ENCODE results near the gene SGCA. TPM values are rescaled to one million over a fixed set of nuclear protein-coding genes. Genes with fewer than 3 reads are reported as not detected.

Gene SGCA
- total and polyA plus RNA-seq, 9 of the 15 experiments (the other 6 are each of a cell fraction or from before 2014, with no cell fraction given) = not detected

GRCh38 chr17:50153650-50154575 lies 11.9 kb upstream of the SGCA start (continued):
- no peak for TF ChIP-seq NR3C1 (CRISPR knock-in tag; IDR thresholded peaks at IDR 0.05)
- peak; percentile 36 for TF ChIP-seq MTA2 (IDR thresholded peaks at IDR 0.05; ENCODE audit: low read depth)
- TF ChIP-seq XRCC4 (IDR thresholded peaks at IDR 0.05; ENCODE audit: extremely low read depth, insufficient read depth, insufficient read length) = no peak
- TF ChIP-seq ZNF311 (CRISPR knock-in tag; IDR thresholded peaks at IDR 0.05) = no peak
- no peak for TF ChIP-seq CUX1 (CRISPR knock-in tag; IDR thresholded peaks at IDR 0.05)
- no peak for TF ChIP-seq ID3 (CRISPR knock-in tag; IDR thresholded peaks at IDR 0.05)
- peak; percentile 40; the same call in 1 of the 2 replicates for TF ChIP-seq ID3 (tag; IDR thresholded peaks at IDR 0.05)
- TF ChIP-seq ZC3H8 (IDR thresholded peaks at IDR 0.05) = no peak
- TF ChIP-seq ZEB2 (IDR thresholded peaks at IDR 0.05) = peak; percentile 89
- TF ChIP-seq BCL6 (CRISPR knock-in tag; IDR thresholded peaks at IDR 0.05) = no peak
- no peak for TF ChIP-seq ZNF124 (CRISPR knock-in tag; IDR thresholded peaks at IDR 0.05)
- TF ChIP-seq ZNF655 (CRISPR knock-in tag; IDR thresholded peaks at IDR 0.05) = no peak
- TF ChIP-seq ZBTB26 (CRISPR knock-in tag; IDR thresholded peaks at IDR 0.05) = no peak
- no peak for TF ChIP-seq RBFOX2 (IDR thresholded peaks at IDR 0.05; ENCODE audit: low read depth, low read length)
- TF ChIP-seq BDP1 (IDR thresholded peaks at IDR 0.05; ENCODE audit: insufficient read depth, insufficient read length) = no peak
- no peak for TF ChIP-seq EWSR1 (IDR thresholded peaks at IDR 0.05; ENCODE audit: borderline replicate concordance, low read depth, partially characterized antibody)
- no peak for TF ChIP-seq ZC3H4 (CRISPR knock-in tag; IDR thresholded peaks at IDR 0.05; ENCODE audit: borderline replicate concordance)
- TF ChIP-seq ZNF764 (CRISPR knock-in tag; IDR thresholded peaks at IDR 0.05; ENCODE audit: low read depth) = no peak
- TF ChIP-seq HDGF (IDR thresholded peaks at IDR 0.05) = no peak
- no peak for TF ChIP-seq FOSL1 (tag; conservative IDR thresholded peaks at IDR 0.05)
- no peak for TF ChIP-seq FOXA3 (CRISPR knock-in tag; conservative IDR thresholded peaks at IDR 0.05 in 1 of 2, IDR thresholded peaks at IDR 0.05 in 1 of 2)
